ENCODE data around the gene OGFR. TPM values are rescaled to one million over a fixed set of nuclear protein-coding genes. Genes with fewer than 3 reads are reported as not detected.

The OGFR gene
- total and polyA plus RNA-seq, 2 experiments from 2014 or later, result 9.6 to 50.6 TPM

- peak overlapping the region; percentile 71 for H3K4me3 Mint-ChIP-seq
- Histone ChIP-seq H3K9me2 (ENCODE audit: insufficient read depth) (no peaks in the 10 kb centered on the region), H3K79me2 (replicated peaks; ENCODE audit: insufficient read depth) (peaks cover 35% of the 10 kb centered on the region), H3K27me3 (ENCODE audit: insufficient read depth) (peaks cover 10% of the 10 kb centered on the region), H4K20me1 (replicated peaks; ENCODE audit: insufficient read depth) (peaks cover 23% of the 10 kb centered on the region), H3K4me1 (ENCODE audit: insufficient read depth) (peaks cover 10% of the 10 kb centered on the region; the same call in 1 of the 2 replicates), H3K36me3 (ENCODE audit: insufficient read depth) (peaks cover 20% of the 10 kb centered on the region), H2AFZ (no peak overlapping the region), H3K27ac (ENCODE audit: low read depth) (no peak overlapping the region), H3K4me3 (peak overlapping the region; percentile 70), H3K4me2 (peak overlapping the region; percentile 96), H3F3A (replicated peaks; ENCODE audit: low read depth) (peaks cover 15% of the 10 kb centered on the region; the same call in 1 of the 2 replicates)
- H3K27me3 Mint-ChIP-seq (ENCODE audit: insufficient read depth, low read depth, poor library complexity), result peaks cover 15% of the 10 kb centered on the region
- peaks cover 28% of the 10 kb centered on the region for H3K4me1 Mint-ChIP-seq
- H3K27ac Mint-ChIP-seq, result no peak overlapping the region
- no peak for TF ChIP-seq NANOG (IDR thresholded peaks at IDR 0.05; ENCODE audit: borderline replicate concordance)
- no peak for TF ChIP-seq CTCF (conservative IDR thresholded peaks at IDR 0.05; ENCODE audit: low read depth in 2 of 2)
- no peak for TF ChIP-seq STAT1 (IDR thresholded peaks at IDR 0.05; ENCODE audit: unreplicated experiment)
- TF ChIP-seq CREB1 (CRISPR knock-in tag; IDR thresholded peaks at IDR 0.05; ENCODE audit: low read depth), result no peak
- TF ChIP-seq JUNB (IDR thresholded peaks at IDR 0.05; ENCODE audit: unreplicated experiment), result no peak
- no peak for TF ChIP-seq EZH2 (IDR thresholded peaks at IDR 0.05; ENCODE audit: low read depth, unreplicated experiment)
- no peak for TF ChIP-seq POLR2AphosphoS5 (IDR thresholded peaks at IDR 0.05; ENCODE audit: low read depth)
- no peak for TF ChIP-seq ZNF331 (CRISPR knock-in tag; IDR thresholded peaks at IDR 0.05; ENCODE audit: low read depth)
- no peak for TF ChIP-seq ZNF114 (CRISPR knock-in tag; IDR thresholded peaks at IDR 0.05)
- no peak for TF ChIP-seq ZNF462 (CRISPR knock-in tag; IDR thresholded peaks at IDR 0.05)
- TF ChIP-seq REST (IDR thresholded peaks at IDR 0.05; ENCODE audit: unreplicated experiment), result no peak
- no peak for TF ChIP-seq EZH2phosphoT487 (IDR thresholded peaks at IDR 0.05; ENCODE audit: unreplicated experiment)
- TF ChIP-seq ETS1 (IDR thresholded peaks at IDR 0.05), result no peak
- peaks cover 20% of the 10 kb centered on the region for H3K36me3 Mint-ChIP-seq (ENCODE audit: low read depth)
- no peak for ATAC-seq
- no peak for DNase-seq (ENCODE audit: low spot score)
- H3K9me3 Mint-ChIP-seq, result peaks cover 8% of the 10 kb centered on the region; the same call in 2 of the 3 replicates
Observed at GRCh38 chr20:62859721-62860120, 55.1 kb downstream of the OGFR start.

Measured in GM23338 (cell line).